PC-9 (cell line): ENCODE data around the gene HMGA1.

Source experiments
- EZH2 ChIP-seq: fragments of 200-600 bp; sonication (generic); IDR thresholded peaks from 2 replicates; pipeline ENCODE4 v1.8.0; 2017; ENCODE audit warnings: antibody characterized with exemption, low read depth
- TF ChIP-seq, protein P1 (sequence below): fragments of 200-600 bp; sonication (generic); conservative IDR thresholded peaks from 2 replicates; pipeline ENCODE4 v1.6.1; 2017; ENCODE audit warnings: mixed run types, antibody characterized with exemption, mild to moderate bottlenecking, moderate library complexity

DNA sequence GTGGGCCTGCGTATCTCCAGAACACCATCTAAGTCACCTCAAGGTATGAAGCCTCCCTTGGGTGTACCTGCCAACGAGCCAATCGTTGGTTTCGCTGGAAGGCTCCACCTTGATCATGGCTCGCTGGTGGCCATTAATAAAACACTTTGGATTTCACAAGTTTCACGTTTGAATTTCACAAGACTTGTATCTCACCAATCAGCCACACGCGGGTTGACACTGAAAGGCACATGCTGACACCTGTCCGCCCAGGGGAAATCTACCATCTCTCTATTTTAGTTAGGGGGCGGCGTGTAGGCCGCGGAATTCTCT, 586 bp upstream of the HMGA1 start:
- TF ChIP-seq, protein P1, sequence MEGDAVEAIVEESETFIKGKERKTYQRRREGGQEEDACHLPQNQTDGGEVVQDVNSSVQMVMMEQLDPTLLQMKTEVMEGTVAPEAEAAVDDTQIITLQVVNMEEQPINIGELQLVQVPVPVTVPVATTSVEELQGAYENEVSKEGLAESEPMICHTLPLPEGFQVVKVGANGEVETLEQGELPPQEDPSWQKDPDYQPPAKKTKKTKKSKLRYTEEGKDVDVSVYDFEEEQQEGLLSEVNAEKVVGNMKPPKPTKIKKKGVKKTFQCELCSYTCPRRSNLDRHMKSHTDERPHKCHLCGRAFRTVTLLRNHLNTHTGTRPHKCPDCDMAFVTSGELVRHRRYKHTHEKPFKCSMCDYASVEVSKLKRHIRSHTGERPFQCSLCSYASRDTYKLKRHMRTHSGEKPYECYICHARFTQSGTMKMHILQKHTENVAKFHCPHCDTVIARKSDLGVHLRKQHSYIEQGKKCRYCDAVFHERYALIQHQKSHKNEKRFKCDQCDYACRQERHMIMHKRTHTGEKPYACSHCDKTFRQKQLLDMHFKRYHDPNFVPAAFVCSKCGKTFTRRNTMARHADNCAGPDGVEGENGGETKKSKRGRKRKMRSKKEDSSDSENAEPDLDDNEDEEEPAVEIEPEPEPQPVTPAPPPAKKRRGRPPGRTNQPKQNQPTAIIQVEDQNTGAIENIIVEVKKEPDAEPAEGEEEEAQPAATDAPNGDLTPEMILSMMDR = peak; percentile 6; the same call in 1 of the 2 replicates
- no peak for TF ChIP-seq EZH2
